HG03097 (cell line): ENCODE data around the gene MINDY4B.

Experiments
- ATAC-seq: cut with Tn5 transposase; IDR thresholded peaks from one replicate; pipeline ENCODE4 v1.9.1; 2021; ENCODE audit not compliant: unreplicated experiment, low FRiP score

MINDY4B gene

DNA sequence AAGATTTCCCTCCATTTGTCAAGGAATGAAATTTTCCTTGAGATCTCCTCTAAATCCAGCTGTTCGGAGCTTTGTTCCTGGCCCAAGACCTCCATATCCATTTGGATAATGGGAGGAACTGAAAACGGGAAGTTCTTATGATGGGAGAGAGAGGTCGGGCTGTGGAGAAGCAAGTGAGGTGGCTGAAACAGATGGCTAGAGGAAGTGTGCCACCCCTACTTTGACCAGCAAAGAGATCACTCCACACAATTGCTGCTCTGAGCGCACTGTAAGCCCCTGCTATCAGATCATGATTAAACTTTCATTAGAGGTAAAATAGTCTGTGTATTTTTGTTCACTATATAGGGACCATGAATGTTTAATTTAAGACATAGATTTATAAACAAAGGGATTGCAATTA lies at the start of gene MINDY4B:
Gene MINDY4B (minus strand): TSS at position 101 of the 400 bp plus-strand sequence. CDS start 0 bp downstream, at position 101.
- ATAC-seq, result no peak

- ATAC-seq, result no peak
Measured at GRCh38 chr3:150951923-150952322, 46.7 kb upstream of the MINDY4B start.

- ATAC-seq, result no peak
Measured at GRCh38 chr3:150945226-150946032, 40.2 kb upstream of the MINDY4B start.

DNA sequence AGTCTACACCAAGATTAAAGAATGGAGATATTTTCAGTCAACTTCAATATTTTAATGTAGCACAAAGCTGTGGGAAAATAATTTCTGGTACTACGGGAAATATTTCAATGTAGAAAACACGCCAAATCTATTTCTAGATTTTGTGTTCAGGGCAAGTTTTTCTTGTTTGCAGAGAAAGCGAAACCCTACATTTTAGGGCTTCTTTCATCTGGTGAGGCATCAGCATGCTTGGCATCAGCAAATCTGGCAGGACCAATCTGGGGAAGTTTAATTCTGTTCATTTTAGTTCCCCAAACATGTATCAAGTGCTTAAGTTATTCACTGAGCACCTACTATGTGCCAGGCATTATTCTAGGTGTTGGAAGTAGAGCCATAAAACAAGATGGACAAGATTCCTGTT lies 37.0 kb upstream of the MINDY4B start:
- no peak for ATAC-seq

DNA sequence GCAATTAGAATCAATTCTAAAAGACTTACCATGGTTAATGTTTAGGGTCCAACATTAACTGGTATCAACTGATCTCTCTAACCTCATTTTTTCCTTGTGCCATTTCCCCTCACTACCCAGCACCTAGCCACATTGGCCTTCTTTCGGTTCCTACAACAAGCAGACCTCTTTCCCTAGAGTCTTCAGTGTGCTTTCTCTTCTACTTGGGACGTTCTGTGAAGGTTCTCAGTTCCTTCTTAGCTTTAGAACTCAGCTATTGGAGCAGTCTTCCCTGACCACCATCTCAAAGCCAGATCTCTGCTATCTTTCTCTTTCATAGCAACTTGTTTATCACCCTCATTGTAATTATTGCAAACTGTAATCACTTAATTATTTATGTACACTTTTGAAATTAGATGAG lies 31.5 kb upstream of the MINDY4B start:
- peak; percentile 81 for ATAC-seq

DNA sequence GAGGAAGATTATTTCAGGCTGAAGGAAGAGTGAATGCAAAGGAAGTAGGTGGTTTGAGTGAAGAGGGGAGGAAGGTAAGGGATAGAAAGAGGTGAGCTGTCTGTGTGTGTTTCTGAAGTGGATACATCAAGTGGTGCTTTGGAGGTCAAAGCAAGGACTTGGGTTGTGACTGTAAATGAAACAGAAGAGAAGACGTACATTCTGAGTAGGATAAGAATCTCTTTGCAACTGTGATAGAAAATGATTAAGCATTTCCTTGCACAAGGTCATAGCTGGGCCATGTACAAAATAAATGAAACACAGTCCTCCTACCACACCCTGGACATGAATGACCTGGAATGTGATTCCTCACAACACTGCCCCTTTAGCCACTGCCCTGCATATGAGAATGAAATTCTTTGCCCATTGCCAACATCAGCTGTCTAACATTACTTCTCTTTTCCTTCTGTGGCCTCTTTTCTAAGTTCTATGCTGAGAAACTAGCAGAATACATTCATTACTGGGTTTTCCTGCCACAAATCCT lies 28.3 kb upstream of the MINDY4B start:
- no peak for ATAC-seq

- no peak for ATAC-seq
Measured at GRCh38 chr3:150931745-150932144, 26.5 kb upstream of the MINDY4B start.

- no peak for ATAC-seq
Measured at GRCh38 chr3:150930839-150931238, 25.6 kb upstream of the MINDY4B start.

- no peak for ATAC-seq
Measured at GRCh38 chr3:150928234-150928633, 23.0 kb upstream of the MINDY4B start.

DNA sequence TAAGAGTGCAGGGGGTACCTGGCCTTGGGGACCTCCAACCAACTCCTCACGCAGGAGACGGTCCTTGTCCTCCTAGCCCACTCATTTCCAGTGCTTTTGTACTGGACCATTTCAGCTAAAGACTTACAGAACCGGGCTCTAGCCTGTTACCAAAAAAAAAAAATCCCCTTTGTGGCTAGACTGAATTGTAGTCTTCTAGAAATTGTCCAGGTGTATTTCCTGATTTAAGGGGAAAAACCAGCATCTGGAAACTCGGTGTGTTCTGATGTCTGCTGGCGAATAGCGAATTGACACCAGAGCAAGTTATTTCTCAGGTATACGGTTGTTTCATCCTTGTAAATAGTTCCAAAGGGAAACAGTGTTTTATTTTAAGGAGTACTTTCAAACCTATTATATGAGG lies 21.1 kb upstream of the MINDY4B start:
- no peak for ATAC-seq

- ATAC-seq, result peak; percentile 85
Measured at GRCh38 chr3:150925751-150926201, 20.5 kb upstream of the MINDY4B start.

GRCh38 chr3:150922611-150923010 lies 17.4 kb upstream of the MINDY4B start:
- ATAC-seq, result no peak

GRCh38 chr3:150921209-150921608 lies 16.0 kb upstream of the MINDY4B start:
- no peak for ATAC-seq

- ATAC-seq, result no peak
Measured at GRCh38 chr3:150920236-150920635, 15.0 kb upstream of the MINDY4B start.

DNA sequence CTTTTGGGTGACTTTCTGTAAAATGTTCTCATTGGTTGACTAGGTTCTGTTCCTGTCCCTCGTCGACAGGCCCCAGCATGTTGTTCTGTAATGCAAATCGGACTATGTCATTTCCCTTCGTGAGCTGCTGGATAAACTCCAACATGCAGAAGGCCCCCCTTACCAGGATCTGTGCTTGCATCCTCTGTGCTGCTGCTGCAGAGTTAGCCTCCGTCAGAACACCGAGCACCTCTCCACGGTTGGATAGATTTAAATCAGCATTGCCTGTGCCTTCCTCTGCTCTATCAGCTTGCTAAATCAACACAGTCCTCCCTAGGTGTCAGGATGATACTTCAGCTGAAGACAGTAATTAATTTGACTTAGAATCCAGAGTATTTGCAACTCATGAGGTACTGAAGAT lies 12.7 kb upstream of the MINDY4B start:
- no peak for ATAC-seq

DNA sequence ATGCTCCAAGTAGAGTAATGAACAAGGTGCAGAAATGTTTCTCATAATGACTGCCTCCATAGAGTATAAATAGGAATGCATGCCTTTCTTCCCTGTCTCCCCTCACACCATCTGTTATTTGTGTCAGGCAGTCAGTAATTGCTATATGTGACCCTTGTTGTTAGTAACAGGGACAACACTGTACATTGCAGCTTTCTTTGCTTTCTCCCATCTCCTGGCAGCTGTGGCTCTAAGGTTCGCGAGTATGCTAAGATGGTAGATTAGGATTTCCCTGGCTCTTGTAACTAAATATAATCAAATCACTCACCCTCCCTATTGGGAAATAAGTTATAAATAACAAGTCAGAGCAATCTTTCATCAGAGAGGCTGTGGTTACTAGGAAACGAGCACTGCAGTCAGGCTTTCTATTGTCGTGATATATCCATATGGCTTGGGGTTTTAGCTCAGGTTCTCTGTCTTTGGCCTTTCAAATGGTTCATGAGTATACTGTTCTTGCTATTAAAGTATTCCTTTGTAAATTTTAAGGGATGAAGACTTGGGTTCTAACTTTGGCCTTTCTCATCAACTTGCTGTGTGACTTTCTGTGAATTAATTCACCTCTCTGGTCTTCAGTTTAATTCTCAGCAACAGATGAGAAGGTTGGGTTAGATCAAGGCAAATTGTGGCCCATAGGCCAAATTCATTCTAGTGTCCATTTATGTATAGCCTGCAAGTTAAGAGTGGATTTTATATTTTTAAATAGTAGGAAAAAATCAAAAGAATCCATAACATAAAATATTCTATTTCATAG lies 8.1 kb upstream of the MINDY4B start:
- no peak for ATAC-seq

DNA sequence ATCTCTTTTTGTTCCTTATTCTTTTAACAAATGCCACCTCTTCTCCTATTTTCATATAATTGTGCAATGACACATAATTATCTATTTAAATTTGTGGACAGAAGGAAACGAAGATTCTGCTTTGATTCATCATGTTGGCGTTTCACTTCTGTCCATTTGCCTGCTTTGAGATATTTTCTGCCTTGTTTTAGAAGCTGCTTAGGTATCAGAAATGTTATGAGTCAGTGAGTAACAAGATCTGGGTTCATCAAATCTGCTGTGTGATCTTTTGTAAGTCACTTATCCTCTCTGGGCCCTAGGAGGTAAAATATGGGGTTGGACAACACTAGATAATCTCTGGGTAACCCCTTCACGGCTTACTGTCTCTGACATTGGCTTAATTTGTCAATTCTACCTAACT lies 7.3 kb upstream of the MINDY4B start:
- no peak for ATAC-seq

- no peak for ATAC-seq
Measured at GRCh38 chr3:150911771-150912170, 6.5 kb upstream of the MINDY4B start.

- ATAC-seq, result no peak
Measured at GRCh38 chr3:150906461-150906860, 1.2 kb upstream of the MINDY4B start.

DNA sequence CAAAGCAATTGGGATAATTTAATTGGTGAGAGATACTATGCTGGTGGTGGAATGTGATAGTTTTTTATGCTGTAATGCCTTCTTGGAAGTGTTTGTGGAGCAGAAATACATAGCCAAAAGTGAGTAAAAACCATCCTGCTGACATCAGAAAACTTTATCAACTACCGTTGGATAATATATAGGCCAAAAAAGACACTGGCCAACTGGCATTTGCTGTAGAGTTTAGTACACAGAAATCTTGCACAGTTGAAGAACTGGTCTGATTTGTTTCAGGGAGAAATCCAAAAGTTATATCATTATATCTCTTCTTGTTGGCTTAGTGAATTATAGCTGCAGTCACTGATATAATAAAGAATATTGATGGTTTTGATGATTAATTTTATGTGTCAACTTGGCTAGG lies 507 bp upstream of the MINDY4B start:
- ATAC-seq, result no peak

- ATAC-seq, result no peak
Measured at GRCh38 chr3:150902988-150903387, 2.3 kb downstream of the MINDY4B start.

DNA sequence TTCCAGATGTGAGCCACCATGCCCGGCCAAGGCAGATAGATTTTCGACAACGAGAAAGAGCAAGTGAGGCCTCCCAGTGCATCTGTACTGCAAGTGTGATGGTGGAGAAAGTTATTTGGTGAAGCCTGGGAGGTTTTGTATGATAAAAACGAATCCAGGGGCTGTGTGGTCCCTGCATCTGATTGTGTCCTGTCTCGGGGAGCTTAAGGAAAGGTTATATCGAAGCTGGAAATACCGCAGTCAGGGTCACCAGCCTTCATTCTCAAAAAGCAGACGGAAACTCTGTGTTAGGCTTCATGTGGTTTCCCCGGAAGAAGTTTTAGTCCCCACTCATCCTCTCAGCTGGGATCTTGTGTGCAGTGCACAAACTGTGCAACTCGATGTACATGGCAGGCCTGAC lies 3.4 kb downstream of the MINDY4B start:
- ATAC-seq, result no peak
